ENCODE measurements around the gene ZNF716.
"Not testable (repeated sequence)": the region's sequence is repeated elsewhere in the genome, so short reads cannot be mapped to it uniquely, and the experiment has no call there.

ZNF716 gene

GRCh38 chr7:57449904-57450303 lies at the start of gene ZNF716:
TSS of gene ZNF716 (plus strand) at chr7:57450177. CDS start at chr7:57450289, 112 bp downstream.
- no peak for DNase-seq

GRCh38 chr7:57400531-57401155 lies 49.3 kb upstream of the ZNF716 start:
- no peak for DNase-seq

GRCh38 chr7:57403051-57403450 lies 46.9 kb upstream of the ZNF716 start:
- not testable (repeated sequence) for DNase-seq

GRCh38 chr7:57403601-57404342 lies 46.2 kb upstream of the ZNF716 start:
- DNase-seq: peak; percentile 42

GRCh38 chr7:57404343-57404966 lies 45.5 kb upstream of the ZNF716 start:
- DNase-seq: peak; percentile 56

- DNase-seq: no peak
Measured at GRCh38 chr7:57404967-57405421, 45.0 kb upstream of the ZNF716 start.

GRCh38 chr7:57407125-57407524 lies 42.9 kb upstream of the ZNF716 start:
- no peak for DNase-seq

- no peak for DNase-seq
Measured at GRCh38 chr7:57412168-57412567, 37.8 kb upstream of the ZNF716 start.

- DNase-seq: no peak
Measured at GRCh38 chr7:57412618-57413017, 37.4 kb upstream of the ZNF716 start.

- no peak for DNase-seq
Measured at GRCh38 chr7:57413529-57414398, 36.2 kb upstream of the ZNF716 start.

GRCh38 chr7:57414415-57414814 lies 35.6 kb upstream of the ZNF716 start:
- no peak for DNase-seq

- DNase-seq: no peak
Measured at GRCh38 chr7:57414852-57415251, 35.1 kb upstream of the ZNF716 start.

GRCh38 chr7:57415326-57415725 lies 34.7 kb upstream of the ZNF716 start:
- DNase-seq: no peak

- no peak for DNase-seq
Measured at GRCh38 chr7:57415730-57416129, 34.2 kb upstream of the ZNF716 start.

- no peak for DNase-seq
Measured at GRCh38 chr7:57416601-57417358, 33.2 kb upstream of the ZNF716 start.

GRCh38 chr7:57417736-57418135 lies 32.2 kb upstream of the ZNF716 start:
- no peak for DNase-seq

- no peak for DNase-seq
Measured at GRCh38 chr7:57423768-57424167, 26.2 kb upstream of the ZNF716 start.

GRCh38 chr7:57424515-57425238 lies 25.3 kb upstream of the ZNF716 start:
- no peak for DNase-seq

GRCh38 chr7:57425239-57425944 lies 24.6 kb upstream of the ZNF716 start:
- no peak for DNase-seq

- no peak for DNase-seq
Measured at GRCh38 chr7:57425969-57426628, 23.9 kb upstream of the ZNF716 start.
